Activated CD4-positive, alpha-beta T cell treated with anti-CD3 and anti-CD28 coated beads for 48 hours (primary cell): Measurements from ENCODE around the gene NAA38.
A peak's percentile ranks its signal among the peaks of the same experiment; 100 is the strongest.

Source experiments
- DNase-seq: peaks from one replicate; pipeline ENCODE4 v3.0.0-alpha.2; 2020

Gene NAA38, protein sequence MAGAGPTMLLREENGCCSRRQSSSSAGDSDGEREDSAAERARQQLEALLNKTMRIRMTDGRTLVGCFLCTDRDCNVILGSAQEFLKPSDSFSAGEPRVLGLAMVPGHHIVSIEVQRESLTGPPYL

GRCh38 chr17:7856811-7857712 is at the start of gene NAA38:
Gene NAA38, minus strand, starts transcription at chr17:7857559. Its CDS starts 96 bp downstream, at chr17:7857463.
- DNase-seq, result peak; percentile 95

GRCh38 chr17:7903154-7904103 is 46.1 kb upstream of the NAA38 start:
- DNase-seq, result no peak

- DNase-seq, result peak; percentile 27
Observed at GRCh38 chr17:7897773-7898172, 40.4 kb upstream of the NAA38 start.

- DNase-seq, result no peak
Observed at GRCh38 chr17:7897090-7897489, 39.7 kb upstream of the NAA38 start.

GRCh38 chr17:7894866-7895265 is 37.5 kb upstream of the NAA38 start:
- DNase-seq, result no peak

- no peak for DNase-seq
Observed at GRCh38 chr17:7894226-7894625, 36.9 kb upstream of the NAA38 start.

DNA sequence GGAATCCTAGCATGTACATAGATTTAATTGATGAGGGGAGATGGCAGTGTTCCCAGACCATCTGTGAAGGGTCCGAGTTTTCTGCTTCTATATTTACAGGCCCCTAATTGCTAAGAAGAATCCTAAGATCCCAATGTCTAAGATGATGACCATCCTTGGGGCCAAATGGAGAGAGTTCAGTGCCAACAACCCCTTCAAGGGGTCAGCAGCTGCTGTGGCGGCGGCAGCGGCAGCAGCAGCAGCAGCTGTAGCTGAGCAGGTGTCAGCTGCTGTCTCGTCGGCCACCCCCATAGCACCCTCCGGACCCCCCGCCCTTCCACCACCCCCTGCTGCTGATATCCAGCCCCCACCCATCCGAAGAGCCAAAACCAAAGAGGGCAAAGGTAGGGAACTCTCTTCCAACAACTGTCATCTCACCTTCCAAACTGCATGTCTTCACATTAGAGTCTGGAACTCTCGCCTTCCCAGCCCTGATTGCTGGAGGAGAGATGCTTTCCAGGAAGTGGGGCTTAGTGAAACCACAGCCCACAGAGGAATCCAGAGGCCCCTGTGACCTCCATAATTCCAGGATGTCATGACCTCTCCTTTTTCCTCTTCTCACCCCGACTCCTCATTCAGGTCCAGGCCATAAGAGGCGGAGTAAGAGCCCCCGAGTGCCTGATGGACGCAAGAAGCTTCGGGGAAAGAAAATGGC is 36.0 kb upstream of the NAA38 start:
- no peak for DNase-seq

GRCh38 chr17:7889166-7889955 is 32.0 kb upstream of the NAA38 start:
- peak; percentile 69 for DNase-seq

DNA sequence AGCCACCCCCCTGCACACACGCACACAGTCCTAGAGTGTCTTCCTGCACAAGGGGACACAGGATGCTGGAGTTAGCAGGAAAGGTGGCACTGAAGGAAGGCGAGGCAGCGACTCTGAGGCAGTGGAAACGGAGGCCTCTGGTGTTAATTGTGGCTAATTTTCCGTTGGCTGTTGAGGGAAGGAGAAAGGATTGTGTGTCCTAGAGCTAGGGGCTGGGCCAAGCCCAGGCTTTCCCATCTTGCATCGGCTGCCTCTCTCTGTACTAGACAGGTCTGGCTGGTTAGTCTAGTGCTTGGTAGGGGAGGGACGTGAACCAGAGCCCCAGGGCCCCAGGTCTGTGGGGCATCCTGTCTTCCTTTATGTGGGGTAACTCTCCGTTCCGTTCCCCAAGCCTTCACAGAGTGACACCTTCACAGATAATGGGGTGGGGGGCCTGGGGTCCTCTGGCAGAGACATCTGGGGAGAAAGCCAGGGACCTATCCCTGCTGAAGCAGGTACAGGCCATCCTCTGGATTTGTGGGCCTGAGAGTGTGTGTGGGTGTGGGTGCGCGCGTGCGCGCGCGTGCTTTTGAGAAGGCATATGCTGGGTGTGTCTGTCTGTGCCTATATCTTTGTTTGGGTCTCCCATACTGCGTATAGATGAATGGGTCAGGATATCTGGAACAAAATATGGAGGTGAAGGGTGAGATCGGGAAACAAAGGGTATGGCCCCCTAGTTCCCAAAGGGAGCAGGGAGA is 31.0 kb upstream of the NAA38 start, which contains the start of gene CHD3:
Gene CHD3 (plus strand): TSS at position 606 of the 737 bp plus-strand sequence. CDS start 212 bp downstream, outside the sequence.
- peak; percentile 78 for DNase-seq

DNA sequence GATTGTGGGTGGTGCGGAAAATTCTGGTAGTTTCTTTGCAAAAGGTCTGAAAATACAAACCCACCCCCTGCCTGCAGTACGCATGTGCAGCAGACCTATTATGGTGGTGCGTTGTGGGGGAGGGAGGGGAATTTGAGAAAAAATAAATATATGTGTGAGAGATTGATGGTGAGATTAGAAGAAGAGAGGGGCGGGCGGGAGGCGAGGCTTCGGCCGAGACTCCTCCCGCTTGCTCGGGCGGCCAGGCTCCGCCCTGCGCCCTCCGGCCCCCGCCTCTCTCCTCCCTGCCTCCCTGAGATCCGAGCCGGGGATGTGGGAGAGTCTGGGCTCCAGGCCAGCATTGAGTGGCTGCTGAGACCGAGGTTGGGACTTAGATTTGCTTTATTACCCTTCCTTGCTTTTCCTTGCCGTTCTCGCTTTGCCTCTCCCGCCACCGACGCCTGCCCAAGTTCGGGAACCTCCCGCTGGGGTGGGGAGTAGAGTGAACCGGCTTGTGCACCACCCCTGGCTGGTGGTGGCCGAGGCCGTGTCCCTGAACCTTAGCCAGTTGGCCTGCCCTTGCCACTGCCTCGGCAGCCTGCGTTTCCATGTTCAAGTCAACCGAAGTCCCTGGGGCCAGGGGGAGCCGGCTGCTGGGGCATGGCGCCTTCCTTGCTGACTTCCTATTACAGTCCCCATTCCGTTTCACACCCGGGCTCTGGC is 30.3 kb upstream of the NAA38 start:
- DNase-seq, result peak; percentile 92

GRCh38 chr17:7887038-7887481 is 29.7 kb upstream of the NAA38 start:
- no peak for DNase-seq

DNA sequence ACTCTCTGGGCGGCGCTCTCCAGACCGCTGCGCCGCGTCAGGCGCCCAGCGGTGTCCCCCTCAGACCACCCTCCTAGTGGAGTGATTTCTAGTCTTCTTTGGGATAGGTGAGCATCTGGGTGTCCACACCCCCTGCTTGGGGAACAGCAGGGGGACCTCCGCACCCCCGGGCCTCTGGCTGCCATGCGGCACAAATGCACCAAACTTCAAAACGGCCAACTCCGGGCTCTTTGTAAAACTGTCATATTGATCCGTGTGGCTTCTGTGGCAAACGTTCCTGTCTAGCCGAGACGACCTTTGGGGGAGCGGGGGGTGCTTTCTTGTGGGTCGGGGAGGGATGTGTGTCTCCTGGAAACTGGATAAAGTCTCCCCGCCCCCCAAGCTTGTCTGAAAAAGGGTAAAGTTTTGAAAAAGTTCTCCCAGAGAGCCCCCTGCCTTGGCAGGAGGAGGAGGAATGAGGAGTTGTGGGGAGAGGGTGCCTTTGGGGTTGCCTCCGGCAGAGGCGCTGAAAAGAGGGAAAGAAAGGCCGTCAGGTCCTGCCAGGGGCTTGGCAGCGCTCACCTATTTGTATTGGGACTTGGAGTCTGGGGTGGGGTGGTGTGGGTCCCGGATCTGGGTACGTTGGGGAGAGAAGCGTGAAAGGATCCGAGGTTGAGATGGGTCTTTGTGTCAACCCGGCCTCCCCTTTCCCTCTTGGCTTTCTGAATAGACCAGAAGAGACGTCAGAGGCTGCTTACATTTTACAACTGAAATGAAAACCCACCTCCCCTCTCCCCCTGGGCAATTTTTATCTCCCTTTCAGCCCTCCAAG is 29.1 kb upstream of the NAA38 start:
- DNase-seq, result peak; percentile 67

DNA sequence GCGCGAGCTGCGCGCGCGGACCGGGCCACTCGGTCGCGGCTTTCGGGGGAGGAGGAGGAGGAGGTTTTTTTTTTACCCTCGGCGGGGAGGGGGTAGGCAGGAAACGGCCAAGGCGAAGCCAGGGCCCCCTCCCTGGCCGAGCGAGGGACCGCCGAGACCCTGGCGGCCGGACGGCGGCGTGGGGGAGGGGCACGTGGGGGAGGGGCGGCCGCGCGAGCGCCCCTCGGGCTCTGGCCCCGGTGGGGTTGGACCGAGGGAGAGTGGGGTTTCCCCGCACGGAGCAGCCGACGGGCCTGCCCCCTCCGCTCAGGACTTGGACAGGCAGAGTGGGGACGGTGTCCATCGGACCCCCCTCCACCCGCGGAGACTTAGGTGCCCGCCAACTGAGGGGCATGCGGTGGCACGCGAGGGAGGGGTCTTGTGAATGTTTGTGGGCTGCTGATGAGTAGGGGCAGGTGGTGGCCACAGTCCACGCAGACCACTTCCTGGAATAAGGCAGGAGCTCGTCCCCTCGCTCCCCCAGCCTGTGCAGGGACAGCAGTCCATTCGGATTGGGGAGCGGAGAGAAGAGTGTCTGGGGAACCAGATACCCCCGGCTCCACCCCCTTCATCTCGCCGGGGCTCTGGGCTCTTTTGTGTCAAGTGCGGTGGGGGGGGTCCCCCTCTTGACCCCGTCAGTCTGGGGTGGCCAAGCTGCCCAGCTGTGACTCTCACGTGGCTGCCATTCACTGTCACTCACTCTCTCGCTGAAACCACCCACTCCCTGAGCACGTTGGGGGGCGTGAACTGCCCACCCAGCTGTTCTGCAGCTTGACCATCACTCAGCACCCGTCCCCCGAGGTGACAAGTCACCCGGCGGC is 28.2 kb upstream of the NAA38 start:
- peak; percentile 58 for DNase-seq

GRCh38 chr17:7884581-7885366 is 27.4 kb upstream of the NAA38 start:
- peak; percentile 31 for DNase-seq

GRCh38 chr17:7883781-7884386 is 26.5 kb upstream of the NAA38 start:
- peak; percentile 43 for DNase-seq

DNA sequence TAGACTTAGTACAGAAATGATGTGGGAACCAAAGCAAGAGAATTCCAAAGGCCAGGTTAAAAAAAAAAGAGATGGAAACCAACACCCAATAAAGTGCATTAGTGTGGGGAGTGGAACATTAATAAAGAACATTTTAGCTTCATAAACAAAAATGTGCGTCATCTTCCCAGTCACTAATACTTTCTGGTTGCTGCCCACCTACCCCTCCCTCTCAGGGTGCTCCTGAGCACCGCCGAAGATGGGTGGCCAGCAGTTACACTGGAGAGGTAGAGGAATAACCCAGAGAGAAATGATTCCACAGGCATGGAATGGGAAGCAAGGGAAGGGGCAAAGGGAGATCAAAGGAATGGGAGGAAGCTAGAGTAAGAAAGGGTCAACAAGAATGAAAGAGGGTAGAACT is 25.3 kb upstream of the NAA38 start:
- no peak for DNase-seq

DNA sequence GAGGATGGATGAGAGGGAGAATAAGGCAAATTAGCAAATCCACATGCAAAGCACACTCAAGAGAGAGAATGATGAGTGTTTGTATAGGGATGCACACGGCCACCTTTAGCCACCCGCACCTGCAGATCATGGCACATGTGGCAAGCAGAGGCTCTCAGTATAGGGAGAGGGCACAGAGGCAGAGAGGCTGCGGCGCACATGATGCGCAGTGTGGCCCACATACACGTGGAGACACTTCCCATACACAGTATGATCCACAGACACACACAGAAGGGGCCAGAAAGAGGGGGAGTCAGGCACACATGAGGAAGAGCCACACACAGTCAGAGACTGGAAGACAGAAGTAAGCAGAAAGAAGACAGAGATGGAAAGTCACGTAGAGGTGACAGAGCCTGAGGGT is 24.7 kb upstream of the NAA38 start:
- peak; percentile 32 for DNase-seq
